ENCODE results near the gene FAM124B. TPM values are rescaled to one million over a fixed set of nuclear protein-coding genes. Genes with fewer than 3 reads are reported as not detected.
A peak's percentile ranks its signal among the peaks of the same experiment; 100 is the strongest.

Gene FAM124B
- total RNA-seq, 1 experiment from 2014 or later, result 0.83 TPM

- H2AK5ac ChIP-seq (ENCODE audit: insufficient read length, low read length), result no peak overlapping the region
- H3K56ac ChIP-seq (ENCODE audit: insufficient read length, low read depth, low read length), result no peak overlapping the region
- no peak overlapping the region for H3K27ac ChIP-seq (ENCODE audit: insufficient read length, low read depth, low read length)
- H4K5ac ChIP-seq (ENCODE audit: insufficient read length, low read depth, low read length), result no peak overlapping the region
- Mint-ChIP-seq H3K9me3 (peaks cover 8 to 9% of the 10 kb centered on the region in 2 experiments; a peak in 4 of 5 replicates), H3K36me3 (ENCODE audit: insufficient read depth in 1 of 3, low read depth in 3 of 3) (peaks cover 0 to 12% (median 7%) of the 10 kb centered on the region in 3 experiments; a peak in 3 of 7 replicates), H3K27me3 (ENCODE audit: low read depth) (no peaks in the 10 kb centered on the region), H3K4me1 (peaks cover 0 to 3% of the 10 kb centered on the region in 2 experiments; a peak in 1 of 4 replicates), H3K27ac (peak overlapping the region in 2 of 3 experiments; percentile 3 to 91; a peak in 2 of 7 replicates), H3K4me3 (no peak overlapping the region)
- H2BK120ac ChIP-seq (ENCODE audit: low read depth, low read length, poor library complexity, severe bottlenecking), result no peak overlapping the region
- no CpG with 5 or more reads among the region's 5 CpGs for WGBS (ENCODE audit: extremely low coverage, insufficient read length, low lambda C conversion rate)
- H3K9ac ChIP-seq (ENCODE audit: extremely low read depth, insufficient read length, low read length), result no peak overlapping the region
- no peaks in the 10 kb centered on the region for H3K27me3 ChIP-seq (ENCODE audit: insufficient read depth, low read length)
- no peaks in the 10 kb centered on the region for H3K9me3 ChIP-seq (ENCODE audit: control insufficient read depth, low read depth, low read length)
- H2BK5ac ChIP-seq (ENCODE audit: insufficient read length, low read length), result no peak overlapping the region
- H4K8ac ChIP-seq (replicated peaks; ENCODE audit: insufficient read length, low read depth, low read length), result no peak overlapping the region
- no peak overlapping the region for H3K14ac ChIP-seq (ENCODE audit: insufficient read depth, low read length)
- no peaks in the 10 kb centered on the region for H3K23me2 ChIP-seq (ENCODE audit: insufficient read length, low read depth, low read length, poor library complexity, severe bottlenecking)
- H3K23ac ChIP-seq (ENCODE audit: insufficient read length, low read depth, low read length), result no peak overlapping the region
- H3K4ac ChIP-seq (ENCODE audit: low read depth, low read length), result no peak overlapping the region
- no peaks in the 10 kb centered on the region for H3K4me1 ChIP-seq (ENCODE audit: insufficient read depth, low read length)
- no peaks in the 10 kb centered on the region for H4K20me1 ChIP-seq (ENCODE audit: control insufficient read depth, insufficient read depth, insufficient read length)
- no peak overlapping the region for H2AFZ ChIP-seq (ENCODE audit: low read length)
- peak overlapping the region; percentile 25 for H3K18ac ChIP-seq (ENCODE audit: insufficient read length, low read depth, low read length)
- H3T11ph ChIP-seq (ENCODE audit: low read length), result no peak overlapping the region
- TF ChIP-seq, protein P1, sequence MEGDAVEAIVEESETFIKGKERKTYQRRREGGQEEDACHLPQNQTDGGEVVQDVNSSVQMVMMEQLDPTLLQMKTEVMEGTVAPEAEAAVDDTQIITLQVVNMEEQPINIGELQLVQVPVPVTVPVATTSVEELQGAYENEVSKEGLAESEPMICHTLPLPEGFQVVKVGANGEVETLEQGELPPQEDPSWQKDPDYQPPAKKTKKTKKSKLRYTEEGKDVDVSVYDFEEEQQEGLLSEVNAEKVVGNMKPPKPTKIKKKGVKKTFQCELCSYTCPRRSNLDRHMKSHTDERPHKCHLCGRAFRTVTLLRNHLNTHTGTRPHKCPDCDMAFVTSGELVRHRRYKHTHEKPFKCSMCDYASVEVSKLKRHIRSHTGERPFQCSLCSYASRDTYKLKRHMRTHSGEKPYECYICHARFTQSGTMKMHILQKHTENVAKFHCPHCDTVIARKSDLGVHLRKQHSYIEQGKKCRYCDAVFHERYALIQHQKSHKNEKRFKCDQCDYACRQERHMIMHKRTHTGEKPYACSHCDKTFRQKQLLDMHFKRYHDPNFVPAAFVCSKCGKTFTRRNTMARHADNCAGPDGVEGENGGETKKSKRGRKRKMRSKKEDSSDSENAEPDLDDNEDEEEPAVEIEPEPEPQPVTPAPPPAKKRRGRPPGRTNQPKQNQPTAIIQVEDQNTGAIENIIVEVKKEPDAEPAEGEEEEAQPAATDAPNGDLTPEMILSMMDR (conservative IDR thresholded peaks at IDR 0.05), result no peak
- no peak overlapping the region for H2BK20ac ChIP-seq (ENCODE audit: low read depth, low read length, poor library complexity, severe bottlenecking)
- H2BK15ac ChIP-seq (ENCODE audit: low read depth, low read length), result no peak overlapping the region
- H4K91ac ChIP-seq (ENCODE audit: insufficient read length, low read depth, low read length), result no peak overlapping the region
- H3K4me2 ChIP-seq (ENCODE audit: insufficient read depth, insufficient read length, low read length), result no peak overlapping the region
- no peak for DNase-seq
- no peaks in the 10 kb centered on the region for H3K79me2 ChIP-seq (ENCODE audit: insufficient read depth, low read length)
- H3K79me1 ChIP-seq (ENCODE audit: insufficient read depth, low read depth, low read length, poor library complexity, severe bottlenecking), result no peaks in the 10 kb centered on the region
- H2BK12ac ChIP-seq (ENCODE audit: insufficient read length, low read depth, low read length), result no peak overlapping the region
Observed at GRCh38 chr2:224407241-224407701, 5.4 kb upstream of the FAM124B start.
